HFFc6 (cell line): ENCODE measurements around the gene DESI2. TPM values are rescaled to one million over a fixed set of nuclear protein-coding genes. Genes with fewer than 3 reads are reported as not detected.
A peak's percentile ranks its signal among the peaks of the same experiment; 100 is the strongest.

Experiments used
- DNase-seq: peaks from one replicate; pipeline ENCODE4 v3.0.0-alpha.2; 2018
- H3K27ac Mint-ChIP-seq: 2 replicates; pipeline ENCODE4 v1.8.0; 2020; ENCODE audit warnings: mild to moderate bottlenecking, mixed read lengths
- H3K27me3 Mint-ChIP-seq: 2 replicates; pipeline ENCODE4 v1.8.0; 2021; ENCODE audit warnings: mild to moderate bottlenecking, moderate library complexity, mixed read lengths; ENCODE audit not compliant: insufficient read depth
- H3K36me3 Mint-ChIP-seq: 2 replicates; pipeline ENCODE4 v1.8.0; 2021; ENCODE audit warnings: low read depth, mixed read lengths
- H3K4me1 Mint-ChIP-seq: 2 replicates; pipeline ENCODE4 v1.8.0; 2020; ENCODE audit warnings: low read depth, mixed read lengths
- H3K4me3 Mint-ChIP-seq: 2 replicates; pipeline ENCODE4 v1.8.0; 2020; ENCODE audit warnings: mild to moderate bottlenecking, moderate library complexity, mixed read lengths
- H3K9me3 Mint-ChIP-seq: 2 replicates; pipeline ENCODE4 v1.8.0; 2020; ENCODE audit warnings: mild to moderate bottlenecking, mixed read lengths
- total RNA-seq, 6 experiments: library from RNA; stranded (reverse); fragmentation: NEBNext Ultra II Directional; extraction: Animal tissue kit (Norgen Biotek cat#: 25700); gene quantifications; 2 replicates in 1 of 6; 3 replicates in 5 of 6; pipeline ENCODE4 v1.2.3, GENCODE V29; 2021
- TF ChIP-seq, protein P1 (sequence below): fragments of 200-600 bp; sonication (generic); IDR thresholded peaks from 2 replicates; pipeline ENCODE4 v1.5.0; 2021; ENCODE audit warnings: antibody characterized with exemption, mild to moderate bottlenecking

The DESI2 gene
- total RNA-seq, 6 experiments from 2014 or later, result 23.5 to 32.3 (median 28.0) TPM

DNA sequence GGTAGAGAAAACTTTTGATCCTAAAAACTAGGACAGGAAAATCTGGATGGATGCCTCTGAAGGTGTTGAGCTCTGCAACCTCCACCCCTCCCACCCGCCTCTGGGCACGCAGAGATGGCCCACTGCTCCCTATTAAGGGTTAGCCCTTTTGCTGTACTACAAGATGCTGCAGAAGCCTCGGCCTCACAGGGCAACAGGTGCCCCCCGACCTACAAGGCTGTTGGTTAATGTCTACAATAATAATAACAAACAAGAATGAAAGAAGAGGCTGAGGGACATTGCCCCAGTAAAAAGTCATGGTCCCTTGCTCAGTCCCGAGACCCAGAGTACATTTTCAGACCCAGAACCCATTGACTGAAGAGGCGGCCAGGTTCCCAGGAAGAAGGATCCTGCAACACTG, 7.5 kb upstream of the DESI2 start:
- peaks cover 22% of the 10 kb centered on the region for H3K27me3 Mint-ChIP-seq
- TF ChIP-seq, protein P1, sequence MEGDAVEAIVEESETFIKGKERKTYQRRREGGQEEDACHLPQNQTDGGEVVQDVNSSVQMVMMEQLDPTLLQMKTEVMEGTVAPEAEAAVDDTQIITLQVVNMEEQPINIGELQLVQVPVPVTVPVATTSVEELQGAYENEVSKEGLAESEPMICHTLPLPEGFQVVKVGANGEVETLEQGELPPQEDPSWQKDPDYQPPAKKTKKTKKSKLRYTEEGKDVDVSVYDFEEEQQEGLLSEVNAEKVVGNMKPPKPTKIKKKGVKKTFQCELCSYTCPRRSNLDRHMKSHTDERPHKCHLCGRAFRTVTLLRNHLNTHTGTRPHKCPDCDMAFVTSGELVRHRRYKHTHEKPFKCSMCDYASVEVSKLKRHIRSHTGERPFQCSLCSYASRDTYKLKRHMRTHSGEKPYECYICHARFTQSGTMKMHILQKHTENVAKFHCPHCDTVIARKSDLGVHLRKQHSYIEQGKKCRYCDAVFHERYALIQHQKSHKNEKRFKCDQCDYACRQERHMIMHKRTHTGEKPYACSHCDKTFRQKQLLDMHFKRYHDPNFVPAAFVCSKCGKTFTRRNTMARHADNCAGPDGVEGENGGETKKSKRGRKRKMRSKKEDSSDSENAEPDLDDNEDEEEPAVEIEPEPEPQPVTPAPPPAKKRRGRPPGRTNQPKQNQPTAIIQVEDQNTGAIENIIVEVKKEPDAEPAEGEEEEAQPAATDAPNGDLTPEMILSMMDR, result no peak
- no peak overlapping the region for H3K27ac Mint-ChIP-seq
- no peak for DNase-seq
- H3K36me3 Mint-ChIP-seq, result no peaks in the 10 kb centered on the region
- H3K4me1 Mint-ChIP-seq, result no peaks in the 10 kb centered on the region
- H3K4me3 Mint-ChIP-seq, result no peak overlapping the region
- no peaks in the 10 kb centered on the region for H3K9me3 Mint-ChIP-seq

DNA sequence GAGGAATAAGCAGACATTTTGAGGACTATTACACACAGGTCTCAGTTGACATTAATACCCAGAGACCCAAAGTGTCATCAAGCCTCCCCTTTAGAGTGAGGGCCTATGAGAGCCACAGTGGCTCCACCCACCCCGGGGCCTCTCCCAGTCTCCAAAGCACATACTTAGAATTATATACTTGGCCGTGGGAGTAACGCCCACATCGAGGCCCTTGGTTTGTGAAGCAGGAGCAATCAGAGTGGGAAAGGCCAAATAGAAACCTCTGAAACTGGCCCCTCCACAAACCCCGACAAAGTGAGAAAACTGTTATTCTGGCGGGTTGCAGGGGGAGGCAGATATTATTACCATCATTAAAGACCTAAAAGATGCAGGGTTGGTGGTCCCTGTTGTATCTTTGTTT, 7.0 kb upstream of the DESI2 start:
- H3K4me1 Mint-ChIP-seq, result no peaks in the 10 kb centered on the region
- peaks cover 23% of the 10 kb centered on the region for H3K27me3 Mint-ChIP-seq
- H3K36me3 Mint-ChIP-seq, result no peaks in the 10 kb centered on the region
- TF ChIP-seq, protein P1, result no peak
- no peaks in the 10 kb centered on the region for H3K9me3 Mint-ChIP-seq
- H3K27ac Mint-ChIP-seq, result no peak overlapping the region
- H3K4me3 Mint-ChIP-seq, result no peak overlapping the region
- no peak for DNase-seq

DNA sequence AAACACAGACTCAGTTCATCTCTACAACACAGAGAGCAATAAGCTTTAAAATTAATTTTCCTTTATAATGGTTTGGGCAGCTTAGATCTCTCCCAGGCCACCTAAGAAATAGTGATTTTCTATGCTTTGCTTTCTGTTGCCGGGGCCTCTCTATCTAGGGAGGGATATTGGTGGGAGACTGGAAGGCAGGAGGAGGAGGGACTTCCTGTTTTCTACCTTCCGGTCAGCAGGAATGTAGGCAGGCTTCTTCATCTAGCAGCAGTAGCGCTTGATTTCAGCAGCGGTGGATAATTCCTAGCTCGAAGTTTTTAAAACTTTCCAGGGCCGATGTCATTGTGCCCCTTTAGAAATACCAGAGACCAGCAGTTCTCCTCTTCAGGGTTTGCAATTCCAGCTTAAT, 5.1 kb upstream of the DESI2 start:
- no peaks in the 10 kb centered on the region for H3K36me3 Mint-ChIP-seq
- TF ChIP-seq, protein P1, result no peak
- H3K27ac Mint-ChIP-seq, result no peak overlapping the region
- no peaks in the 10 kb centered on the region for H3K9me3 Mint-ChIP-seq
- peaks cover 23% of the 10 kb centered on the region for H3K27me3 Mint-ChIP-seq
- no peak overlapping the region for H3K4me3 Mint-ChIP-seq
- H3K4me1 Mint-ChIP-seq, result peaks cover 9% of the 10 kb centered on the region
- DNase-seq, result no peak

DNA sequence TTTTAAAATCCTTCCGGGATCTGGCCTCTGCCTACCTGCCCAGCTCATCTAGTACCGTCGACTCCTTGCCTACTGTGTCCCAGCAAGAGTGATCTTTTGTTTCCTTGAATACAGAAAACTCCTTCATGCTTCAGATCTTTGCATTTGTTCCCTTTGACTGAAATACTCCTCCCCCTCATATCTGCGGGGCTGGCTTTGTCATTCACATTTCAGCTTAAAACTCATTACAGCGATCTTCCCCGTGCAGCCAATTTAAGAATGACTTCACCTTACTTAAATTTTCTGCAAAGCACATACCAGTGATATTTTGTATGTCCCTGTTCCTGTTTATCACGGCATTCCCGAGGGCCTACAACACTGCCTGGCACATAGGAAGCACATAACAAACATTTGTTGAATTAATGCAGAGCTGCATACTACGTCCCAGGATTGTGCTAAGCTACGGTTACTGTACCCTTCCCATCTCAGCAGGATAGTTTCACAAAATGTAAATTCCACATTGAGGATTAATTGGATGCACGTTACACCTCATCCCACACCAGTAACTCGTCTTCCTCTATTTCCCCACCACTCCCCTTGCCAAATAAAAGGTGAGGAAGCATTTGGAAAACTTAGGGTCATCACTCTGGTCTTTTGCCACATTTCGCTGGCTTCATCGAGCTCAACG, 837 bp upstream of the DESI2 start:
- Mint-ChIP-seq H3K27ac (peak overlapping the region; percentile 49; the same call in 1 of the 2 replicates), H3K9me3 (no peaks in the 10 kb centered on the region), H3K27me3 (peaks cover 1% of the 10 kb centered on the region), H3K4me1 (peaks cover 9% of the 10 kb centered on the region), H3K36me3 (peaks cover 3% of the 10 kb centered on the region), H3K4me3 (peak overlapping the region; percentile 89)
- no peak for DNase-seq
- TF ChIP-seq, protein P1, result no peak

DNA sequence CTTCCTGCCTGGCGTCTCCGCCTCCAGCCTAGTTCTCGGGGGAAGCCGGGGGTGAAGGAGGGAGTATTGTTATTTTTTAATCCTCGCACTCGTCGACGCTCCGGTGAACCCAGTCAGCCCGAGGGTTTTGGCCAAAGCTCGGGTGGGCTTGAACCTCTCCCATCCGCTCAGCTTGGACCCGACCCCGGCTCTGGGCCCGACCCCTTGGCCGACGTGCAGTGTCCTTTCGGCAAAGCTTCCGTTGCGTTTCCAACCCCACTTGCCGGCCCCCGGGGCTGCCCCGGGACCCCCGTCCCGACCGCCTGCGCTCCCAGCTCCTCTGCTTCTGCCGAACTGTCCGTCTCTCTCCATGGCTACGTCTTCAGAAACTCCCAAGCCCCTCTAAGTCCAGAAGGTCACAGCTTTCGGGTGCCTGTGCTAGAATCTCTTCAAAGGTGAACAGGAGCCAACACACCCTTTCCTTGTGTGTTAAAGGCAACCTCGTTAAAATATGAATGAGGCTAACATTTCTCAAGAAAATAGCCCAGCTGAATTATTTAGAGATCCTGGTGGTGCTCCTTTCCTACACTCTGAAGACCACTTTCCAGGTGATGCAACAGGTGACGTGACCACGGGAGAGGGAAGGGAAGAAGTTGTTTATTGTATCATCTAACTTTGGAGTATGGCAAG, 647 bp downstream of the DESI2 start:
- no peaks in the 10 kb centered on the region for H3K9me3 Mint-ChIP-seq
- H3K4me3 Mint-ChIP-seq, result no peak overlapping the region
- no peak for DNase-seq
- H3K4me1 Mint-ChIP-seq, result peaks cover 9% of the 10 kb centered on the region
- TF ChIP-seq, protein P1, result peak; percentile 17; the same call in 1 of the 2 replicates
- peaks cover 10% of the 10 kb centered on the region for H3K36me3 Mint-ChIP-seq
- no peak overlapping the region for H3K27ac Mint-ChIP-seq
- H3K27me3 Mint-ChIP-seq, result peaks cover 1% of the 10 kb centered on the region
